Fibroblast of skin of back (primary cell): ENCODE results near the gene LRFN2.
A peak's percentile ranks its signal among the peaks of the same experiment; 100 is the strongest.

Experiments used
- DNase-seq: peaks from one replicate; pipeline ENCODE4 v3.0.0-alpha.2; 2013

The LRFN2 gene

DNA sequence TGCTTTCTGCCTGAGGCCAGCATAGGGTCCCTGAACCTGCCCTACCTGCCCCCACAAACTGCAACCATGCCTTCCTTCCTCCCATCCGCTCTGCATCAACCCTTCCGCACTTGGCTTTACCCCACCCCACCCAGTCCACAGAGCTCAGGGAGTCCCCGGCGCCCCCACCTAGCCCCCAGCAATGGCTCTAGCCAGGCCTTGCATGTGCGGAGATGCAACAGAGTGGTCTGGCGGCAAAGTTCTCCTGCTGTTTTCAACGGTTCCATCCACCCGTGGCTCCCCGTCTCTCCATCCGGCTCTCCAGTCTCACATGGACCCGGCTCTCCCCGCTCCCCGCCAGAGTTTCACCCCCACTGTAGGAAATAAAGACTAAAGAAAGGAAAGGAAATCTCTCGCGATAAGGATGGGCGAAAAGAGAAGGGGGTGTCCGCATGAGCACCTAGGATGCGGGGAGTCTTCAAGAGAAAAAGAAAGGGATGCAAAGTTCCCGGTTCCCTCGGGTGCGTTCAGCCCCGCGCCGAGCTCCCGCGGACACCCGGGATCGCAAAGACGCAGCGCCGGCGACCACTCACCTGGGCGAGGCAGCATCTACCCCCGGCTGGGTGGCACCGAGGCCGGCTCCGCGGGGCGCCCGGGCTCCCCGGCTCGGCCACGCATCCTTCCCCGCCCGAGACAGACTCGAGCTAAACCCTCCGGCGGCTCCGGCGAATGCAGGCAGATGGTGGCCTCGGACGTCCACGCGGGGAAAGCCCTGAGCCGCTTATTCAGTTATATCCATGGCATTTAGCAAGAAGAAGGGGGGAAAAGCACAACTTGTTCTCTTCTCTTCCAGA, 579 bp downstream of the LRFN2 start:
- no peak for DNase-seq

DNA sequence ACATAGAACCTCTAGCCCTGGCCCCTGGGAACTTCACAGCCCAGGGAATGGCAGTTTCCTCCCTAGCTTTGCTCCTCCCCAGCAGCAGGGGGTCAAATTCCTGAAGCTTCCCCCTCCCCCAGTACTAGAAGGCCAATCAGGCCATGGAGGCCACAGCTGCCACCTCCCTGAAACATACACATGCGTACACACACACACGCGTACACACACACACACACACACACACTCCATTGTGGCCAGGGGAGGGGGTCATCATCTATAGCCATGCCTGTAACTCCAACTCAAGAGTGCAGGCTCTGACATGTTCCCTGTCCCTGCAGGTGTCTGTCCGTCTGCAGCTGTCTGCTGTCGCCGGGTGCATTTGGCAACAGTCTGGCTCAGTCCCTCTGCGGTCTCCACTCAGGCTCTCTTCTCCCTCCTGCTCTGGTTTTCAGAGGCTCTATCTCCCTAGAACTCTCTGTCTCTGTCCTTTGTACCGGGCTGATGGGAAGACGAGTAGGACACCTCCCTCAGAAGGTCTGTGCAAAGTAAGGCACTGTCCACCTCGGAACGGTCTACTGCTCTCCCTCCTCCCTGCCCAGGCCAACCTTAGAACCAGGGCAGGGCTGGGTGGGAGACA, 1.4 kb downstream of the LRFN2 start:
- no peak for DNase-seq

DNA sequence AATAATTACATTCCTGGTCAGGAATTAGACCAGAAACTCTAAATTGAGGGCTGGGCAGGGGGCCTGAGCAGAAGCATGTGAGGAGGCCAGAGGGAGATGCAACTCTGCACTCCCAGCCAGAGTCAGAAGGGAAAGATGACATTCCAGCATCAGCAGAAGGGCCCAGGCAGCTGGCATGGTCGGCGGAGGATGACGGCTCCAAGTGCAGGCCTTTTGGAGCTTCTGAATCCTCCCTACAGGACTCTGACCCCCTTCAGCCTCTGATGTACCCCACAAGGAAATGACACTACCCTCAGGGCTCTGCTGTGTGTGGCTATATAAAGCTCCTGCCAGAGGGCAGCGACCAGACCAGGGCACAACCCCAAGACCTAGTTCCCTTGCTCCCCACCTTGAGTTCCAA, 1.9 kb downstream of the LRFN2 start:
- DNase-seq = no peak

DNA sequence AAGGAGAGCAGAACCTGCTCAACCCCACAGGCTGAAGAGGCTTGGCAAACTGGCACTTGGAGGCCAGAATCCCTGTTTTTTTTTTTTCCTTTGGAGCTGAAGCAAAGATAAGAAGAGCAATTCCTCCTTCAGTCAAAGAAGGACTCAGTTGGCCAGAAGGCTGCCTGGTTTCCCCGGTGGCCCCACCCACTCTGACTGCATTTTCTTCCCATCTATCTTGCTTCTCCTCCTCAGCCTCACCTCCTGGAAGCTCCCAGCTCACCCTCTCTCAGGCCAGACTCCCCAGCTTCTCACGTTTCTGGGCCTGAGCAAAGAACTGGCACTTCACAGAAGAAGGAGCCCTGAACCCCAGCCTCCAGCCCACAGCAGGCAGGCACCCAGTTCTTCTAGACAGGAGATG, 2.4 kb downstream of the LRFN2 start:
- DNase-seq = no peak

DNA sequence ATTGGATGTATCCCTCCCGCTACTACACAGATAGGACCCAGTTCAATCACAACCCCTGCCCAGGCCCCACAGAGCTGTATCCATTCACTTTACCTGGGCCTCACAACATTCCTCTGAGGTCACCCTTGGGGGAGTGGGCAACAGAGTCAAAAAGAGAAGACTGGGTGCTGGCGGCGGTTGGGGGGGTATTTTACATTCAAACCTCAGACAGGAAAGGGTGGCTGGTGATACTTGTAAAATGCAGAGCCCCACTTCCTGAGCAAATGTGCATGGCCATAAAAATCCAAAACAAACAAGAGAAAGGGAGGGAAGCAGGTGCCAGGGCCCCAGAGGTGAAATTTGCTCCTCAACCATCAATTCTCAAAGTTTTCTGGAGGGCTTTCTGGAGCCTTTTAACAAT, 3.5 kb downstream of the LRFN2 start:
- no peak for DNase-seq

DNA sequence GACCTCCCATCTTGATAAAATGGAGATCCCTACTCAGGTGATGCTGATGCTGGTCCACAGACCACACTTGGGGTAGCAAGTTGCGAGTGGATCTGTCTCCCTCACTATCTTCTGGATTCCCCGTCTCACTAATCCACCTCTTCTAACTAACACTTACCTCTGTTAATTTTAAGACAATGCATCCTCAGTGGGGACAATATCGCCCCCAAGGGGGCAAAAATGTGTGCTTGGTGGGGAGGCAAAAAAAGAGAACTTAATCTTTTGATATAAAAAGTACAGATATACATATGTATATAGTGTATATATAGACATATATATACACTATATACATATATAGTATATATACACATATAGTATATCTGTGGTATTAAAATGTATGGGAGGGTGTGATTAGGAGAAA, 4.3 kb downstream of the LRFN2 start:
- no peak for DNase-seq

DNA sequence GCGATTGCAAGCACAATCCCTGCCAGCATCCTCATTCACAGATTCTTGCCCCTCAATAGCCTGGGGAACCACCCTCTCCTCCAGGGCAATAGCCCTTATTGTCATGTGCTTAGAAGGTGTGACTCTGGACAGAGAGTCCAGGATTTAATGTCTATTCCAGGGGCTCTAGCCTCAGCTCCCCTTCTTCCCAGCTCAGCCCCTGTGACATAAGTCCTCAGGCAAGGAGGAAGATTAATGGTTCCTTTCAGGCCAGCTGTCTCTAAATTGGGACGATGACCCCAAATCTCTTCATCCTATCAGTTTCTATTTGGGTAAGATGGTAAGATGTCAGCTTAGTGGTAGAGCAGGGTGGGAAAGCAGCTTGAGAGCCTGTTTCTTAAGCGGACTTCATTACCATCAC, 8.1 kb downstream of the LRFN2 start:
- DNase-seq = no peak

DNA sequence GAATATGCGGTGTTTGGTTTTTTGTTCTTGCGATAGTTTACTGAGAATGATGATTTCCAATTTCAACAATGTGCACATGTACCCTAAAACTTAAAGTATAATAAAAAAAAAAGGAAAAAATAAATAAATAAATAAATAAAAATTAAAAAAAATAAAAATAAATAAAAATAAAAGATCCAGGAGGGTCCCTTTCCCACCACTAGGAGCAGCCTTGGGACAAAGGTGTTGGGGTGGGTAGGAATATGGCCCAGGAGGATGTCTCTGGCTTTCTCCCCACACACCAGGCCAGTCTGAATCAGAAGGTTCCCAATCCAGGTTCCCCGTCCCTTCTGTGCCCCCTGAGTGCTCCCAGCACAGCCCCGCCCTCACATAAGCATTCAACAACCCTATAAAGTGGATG, 9.5 kb downstream of the LRFN2 start:
- no peak for DNase-seq

DNA sequence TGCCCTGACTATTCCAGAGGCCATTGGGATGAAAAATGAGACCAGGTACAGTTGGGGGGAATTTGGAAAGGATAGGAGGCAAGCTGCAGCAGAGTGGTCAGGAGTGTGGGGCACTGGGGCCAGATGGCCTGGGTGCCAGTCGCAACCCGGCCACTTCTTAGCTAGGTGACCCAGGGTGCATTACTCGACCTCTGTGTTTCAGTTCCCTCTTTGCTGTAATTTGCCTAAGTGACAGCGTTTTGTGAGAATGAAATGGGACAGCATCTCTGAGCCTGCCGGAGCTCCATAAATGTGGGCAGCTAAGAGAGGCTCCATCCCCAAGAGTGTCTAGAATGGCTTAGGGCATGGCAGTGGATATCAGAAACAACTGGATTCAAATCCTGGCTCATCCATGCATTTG, 13.9 kb downstream of the LRFN2 start:
- DNase-seq = no peak

DNA sequence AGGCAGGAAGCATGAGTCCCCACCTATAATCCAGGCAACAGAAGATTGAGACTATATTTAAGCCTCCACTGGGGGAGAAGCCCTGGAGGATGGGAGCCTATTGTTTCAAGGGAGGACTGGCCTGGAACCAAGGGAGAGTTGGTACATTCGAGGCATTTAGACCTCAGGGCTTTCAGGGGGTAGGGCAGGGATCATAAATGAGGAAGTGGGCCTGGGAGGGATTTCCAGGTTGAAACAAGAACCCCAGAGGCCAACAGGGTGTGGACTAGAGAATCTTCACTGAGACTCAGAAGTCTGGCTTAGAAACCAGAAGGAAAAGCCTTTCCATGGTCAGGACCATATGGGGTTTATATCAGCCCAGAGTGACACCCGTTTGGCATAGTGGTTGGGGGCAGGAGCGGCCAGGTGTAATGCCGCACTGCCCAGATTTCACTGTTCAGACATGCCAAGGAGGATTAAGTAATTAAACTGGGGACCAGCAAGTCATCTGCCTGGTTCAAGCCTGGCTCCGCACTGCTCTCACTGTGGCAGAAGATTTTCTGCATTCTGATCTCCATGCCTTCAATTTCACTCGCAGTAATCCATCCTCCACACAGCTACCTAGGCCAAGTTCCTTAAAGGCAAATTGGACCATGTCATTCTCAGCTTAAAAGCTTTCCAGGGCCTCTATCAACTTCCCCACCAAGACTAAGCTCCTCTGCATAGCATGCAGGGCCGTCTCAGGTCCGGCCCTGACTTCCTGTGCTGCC, 17.8 kb downstream of the LRFN2 start:
- DNase-seq = no peak

DNA sequence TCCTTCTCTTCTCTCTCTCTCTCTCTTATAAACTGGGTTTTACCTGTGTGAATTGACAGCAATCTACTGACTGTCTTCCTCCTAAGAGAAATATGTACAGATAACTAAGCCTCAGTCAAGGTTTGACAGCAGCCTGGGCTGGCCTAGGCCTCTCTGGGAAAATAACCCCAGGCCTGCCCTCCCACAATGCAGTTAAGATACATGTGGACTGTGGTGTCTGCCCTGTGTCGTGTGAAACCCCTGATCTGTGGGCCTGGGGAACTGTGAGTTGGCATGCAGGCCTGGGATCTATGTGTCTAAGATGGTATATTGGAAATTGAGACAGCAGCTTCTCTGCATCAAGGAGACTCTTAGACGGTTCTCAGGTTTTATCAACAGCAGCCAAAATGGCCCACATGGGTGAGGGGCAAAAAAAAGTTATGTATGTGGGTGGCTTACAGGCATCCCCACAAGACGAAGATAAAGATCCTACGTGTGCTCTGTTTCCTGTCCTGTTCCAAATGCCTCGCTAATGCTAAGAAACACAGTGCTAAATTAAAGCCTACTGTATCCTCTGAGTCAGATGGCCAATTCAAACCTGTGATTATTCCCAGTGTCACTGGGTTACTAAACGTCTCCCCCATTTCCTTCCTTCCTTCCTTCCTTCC, 19.0 kb downstream of the LRFN2 start:
- DNase-seq = no peak

DNA sequence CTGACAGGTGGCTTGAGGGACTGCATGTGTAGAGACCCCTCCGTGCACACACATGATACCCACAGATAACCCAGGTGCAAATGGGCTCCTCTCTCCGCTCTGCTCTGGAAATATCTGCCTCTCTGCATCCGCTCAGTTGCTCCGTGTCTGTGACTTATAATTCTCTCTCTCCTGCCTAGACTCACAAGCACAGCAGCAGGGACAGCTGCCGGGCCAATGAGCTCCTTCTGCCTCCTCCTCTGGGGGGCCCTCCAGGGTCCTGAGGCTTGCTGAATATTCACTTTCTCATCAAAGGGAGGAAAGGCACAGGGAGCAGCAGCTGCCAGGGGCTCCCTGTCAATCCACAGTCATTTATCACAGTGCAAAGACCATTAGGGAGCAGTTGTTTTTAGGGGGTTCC, 24.1 kb downstream of the LRFN2 start:
- DNase-seq = no peak

DNA sequence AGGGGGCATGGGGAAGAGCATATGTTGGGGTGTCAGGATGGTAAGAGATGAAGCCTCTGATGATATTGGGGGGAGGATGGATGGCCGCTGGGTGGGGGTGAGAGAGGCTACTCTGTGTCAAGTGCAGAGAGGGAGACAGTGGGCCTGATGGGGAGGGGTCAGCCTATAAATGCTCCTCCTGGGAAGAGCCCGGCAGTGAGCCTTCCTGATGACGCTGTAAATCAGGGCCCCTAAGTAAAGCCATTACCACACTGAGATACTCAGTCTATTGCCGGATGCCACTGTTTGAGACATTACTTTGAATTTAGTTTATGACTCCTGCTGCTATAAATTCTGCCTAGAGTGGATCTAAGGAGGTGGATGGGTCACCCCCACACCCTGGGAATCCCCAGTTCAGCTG, 28.1 kb downstream of the LRFN2 start:
- DNase-seq = no peak

DNA sequence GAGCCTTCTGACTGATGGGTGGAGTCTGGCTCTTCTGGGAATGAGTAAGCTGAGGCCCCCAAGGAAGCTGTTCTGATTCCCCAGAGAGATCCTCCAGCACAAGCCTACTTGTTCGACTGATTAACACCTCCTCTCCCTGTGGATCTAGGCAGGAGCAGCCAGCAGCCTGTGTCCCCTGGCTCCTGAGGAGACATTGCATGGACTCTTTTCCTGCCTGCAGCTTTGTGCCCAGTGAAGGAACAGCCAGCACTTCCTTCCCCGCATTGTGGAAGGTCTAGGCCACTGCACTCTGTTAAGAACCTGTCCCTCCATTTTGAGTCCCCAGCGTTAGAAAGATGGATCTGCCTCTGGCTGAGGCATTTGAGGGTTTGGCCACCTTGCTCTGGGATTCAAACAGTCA, 29.1 kb downstream of the LRFN2 start:
- DNase-seq = no peak

DNA sequence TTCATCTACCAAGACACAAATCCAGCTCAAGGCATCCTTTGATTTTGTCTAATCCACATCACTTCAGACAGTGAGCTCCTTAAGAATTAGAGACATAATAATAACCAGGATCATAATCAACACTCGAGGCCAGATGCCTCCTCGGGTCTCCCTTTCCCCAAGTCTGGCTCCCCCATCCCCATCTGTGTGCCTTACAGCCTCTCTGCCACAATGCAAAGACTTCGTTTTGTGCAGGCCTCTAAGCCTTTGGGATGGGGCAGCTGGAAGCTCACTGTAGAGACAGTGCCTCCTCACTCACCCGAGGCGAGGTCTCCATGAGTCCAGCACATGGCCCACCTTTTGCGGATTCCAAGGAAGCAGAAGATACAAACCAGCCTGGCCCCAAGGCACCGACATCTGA, 30.3 kb downstream of the LRFN2 start:
- no peak for DNase-seq

DNA sequence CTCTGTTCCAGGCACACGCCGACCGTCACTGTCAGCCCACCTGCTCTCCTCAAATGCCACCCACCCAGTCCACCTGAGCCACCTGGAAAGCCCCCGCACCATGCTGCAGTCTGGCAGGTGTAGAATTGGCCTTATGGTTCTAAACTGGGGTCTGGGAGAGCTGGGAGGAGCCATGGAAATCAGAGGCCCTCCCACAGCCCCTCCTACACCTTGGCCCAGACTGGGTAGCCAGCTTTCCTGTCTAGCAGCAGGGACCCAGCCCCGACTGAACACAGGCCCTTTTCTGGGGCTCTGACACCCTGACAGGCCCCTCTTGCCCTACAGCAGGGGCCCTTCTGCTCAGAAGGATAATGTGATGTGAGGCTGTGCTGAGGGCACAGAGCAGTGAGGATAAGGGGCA, 31.1 kb downstream of the LRFN2 start:
- DNase-seq = no peak

DNA sequence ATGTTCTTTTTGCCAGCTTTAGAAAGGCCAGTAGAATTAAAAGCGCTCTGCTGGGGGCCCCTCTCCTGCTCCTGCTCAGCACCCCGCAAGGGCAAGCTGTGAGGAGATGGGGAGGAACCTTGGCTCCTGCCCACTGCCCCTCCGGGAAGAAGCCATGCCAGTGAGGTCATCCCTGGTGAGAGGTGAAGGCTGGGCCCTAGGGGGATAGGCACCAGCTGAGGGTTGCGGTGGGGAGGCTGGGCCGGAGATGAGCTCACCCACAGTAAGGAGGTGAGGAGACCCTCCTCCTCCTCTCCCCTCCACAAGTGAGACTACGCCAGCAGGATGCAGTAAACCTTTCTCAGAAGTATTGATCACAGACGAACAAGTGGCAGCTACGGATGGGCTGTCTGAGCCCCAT, 32.1 kb downstream of the LRFN2 start:
- DNase-seq = no peak

DNA sequence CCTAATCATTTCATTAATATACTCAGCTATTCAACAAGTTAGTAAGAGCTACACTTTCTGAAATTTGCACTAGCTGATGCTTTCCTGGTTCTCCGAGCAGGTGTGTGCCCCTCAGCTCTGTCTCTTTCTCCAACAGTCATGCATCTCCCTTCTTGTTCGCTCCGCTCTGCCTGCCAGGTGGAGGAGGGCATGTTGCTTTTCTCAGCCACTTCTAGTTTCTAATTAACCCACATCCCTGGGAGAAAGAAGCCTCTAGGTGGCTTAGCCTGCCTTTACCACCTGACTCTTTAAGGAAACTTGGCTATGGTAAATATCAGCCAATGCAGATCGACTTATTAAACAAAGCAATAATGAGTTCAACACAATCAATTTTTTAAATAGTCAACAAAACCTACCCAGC, 34.2 kb downstream of the LRFN2 start:
- DNase-seq = no peak

DNA sequence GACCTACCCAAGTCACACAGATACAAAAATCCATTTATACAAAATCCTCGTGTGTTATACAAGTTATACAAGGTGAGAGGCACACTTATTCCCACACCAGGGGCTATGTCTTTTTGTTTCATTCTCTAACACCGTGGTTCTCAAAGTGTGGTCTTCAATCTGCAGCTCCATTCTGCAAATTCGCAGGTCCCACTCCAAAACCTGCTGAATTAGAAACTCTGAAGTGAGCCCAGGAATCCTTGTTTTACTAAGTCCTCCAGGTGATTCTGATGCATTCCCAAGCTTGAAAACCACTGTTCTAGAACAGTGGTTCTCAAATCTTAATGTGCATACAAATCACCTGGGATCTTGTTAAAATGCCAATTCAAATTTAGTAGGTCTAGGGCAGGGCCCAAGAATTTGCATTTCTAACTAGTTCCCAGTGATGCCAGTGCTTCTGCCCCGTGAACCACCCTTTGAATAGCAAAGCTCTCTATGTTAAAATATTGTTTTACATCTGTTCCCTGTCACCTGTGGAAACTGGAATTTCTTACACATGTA, 35.1 kb downstream of the LRFN2 start:
- DNase-seq = no peak

DNA sequence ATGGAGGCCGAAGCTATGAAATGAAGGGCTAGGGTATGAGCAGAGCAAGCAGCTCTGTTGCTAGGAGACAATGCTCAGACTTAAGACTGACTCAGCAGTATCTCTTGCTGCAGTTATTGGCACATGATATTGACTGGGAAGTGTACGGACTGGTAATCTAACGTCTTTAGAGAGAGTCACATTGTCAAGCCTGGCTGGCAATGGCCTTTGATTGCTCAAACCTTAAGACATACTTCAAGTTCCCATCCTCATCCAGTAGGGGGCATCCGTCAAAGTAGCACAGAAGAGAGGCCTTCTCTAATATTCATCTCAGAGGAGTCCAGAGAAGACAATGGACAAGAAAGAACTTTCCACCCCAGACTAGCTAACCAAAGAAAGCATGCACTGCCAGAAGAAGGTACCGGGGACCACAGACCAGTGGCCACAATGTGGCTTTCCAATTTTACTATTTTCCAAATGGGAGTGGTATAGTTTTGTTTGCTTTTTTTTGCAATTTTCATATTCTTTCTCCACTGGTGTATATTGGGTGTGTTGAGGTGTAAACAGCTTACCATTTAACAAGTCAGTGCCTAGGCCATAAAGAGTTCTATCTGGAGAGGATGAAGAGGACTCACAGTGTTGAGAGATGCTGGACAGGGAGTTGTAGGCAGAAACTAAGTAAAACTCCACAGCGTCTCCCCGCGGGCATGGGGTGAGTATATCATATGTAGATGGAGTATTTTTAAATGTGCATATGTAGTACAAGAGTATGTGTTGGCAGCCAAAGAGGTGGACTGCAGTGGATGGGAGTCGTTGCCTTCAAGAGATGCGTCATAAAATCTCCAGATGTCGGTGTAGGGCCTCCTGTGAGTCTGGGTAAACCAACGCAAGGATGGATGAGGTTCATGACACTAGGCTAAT, 36.7 kb downstream of the LRFN2 start:
- DNase-seq = peak; percentile 54

DNA sequence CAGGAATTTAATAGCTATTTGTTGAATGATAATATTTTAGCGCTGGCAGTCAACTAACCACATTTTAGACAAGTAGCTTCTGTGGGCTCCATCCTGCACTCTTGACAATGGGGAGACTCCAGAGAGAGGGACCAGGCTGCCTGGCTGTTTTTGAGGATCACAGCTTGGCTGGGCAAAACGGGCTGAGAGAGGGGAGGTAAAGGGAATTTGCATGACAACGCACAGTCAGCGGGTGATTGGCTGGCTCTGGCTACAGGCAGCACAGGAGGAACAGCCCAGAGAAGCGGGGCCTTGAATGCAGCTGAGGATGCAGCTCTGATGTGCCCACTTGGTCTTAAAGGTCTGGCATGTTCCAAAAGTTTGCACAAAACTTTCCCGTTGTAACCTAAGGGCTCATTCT, 41.2 kb downstream of the LRFN2 start:
- DNase-seq = no peak

DNA sequence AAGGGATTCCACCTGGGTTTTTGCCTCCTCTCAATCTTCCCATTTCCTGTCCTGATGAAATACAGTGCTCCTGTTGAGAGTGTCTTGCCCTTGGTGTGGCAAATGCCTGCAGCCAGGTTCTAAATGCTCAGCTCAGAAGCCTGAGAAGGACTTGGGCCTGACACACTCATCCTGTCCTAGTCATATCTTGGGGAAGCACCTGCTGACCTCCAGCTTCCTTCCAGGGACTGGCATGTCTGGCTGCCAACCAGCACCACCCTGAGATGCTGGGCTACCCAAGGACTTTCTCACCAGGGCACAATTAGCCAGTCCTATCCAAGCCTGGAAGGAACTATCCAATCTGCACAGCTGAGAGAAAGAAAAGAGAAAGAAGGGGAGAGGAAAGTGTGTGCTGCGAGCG, 43.4 kb downstream of the LRFN2 start:
- no peak for DNase-seq
